HepG2 (cell line): Measurements from ENCODE around the gene SPG7. TPM values are rescaled to one million over a fixed set of nuclear protein-coding genes. Genes with fewer than 3 reads are reported as not detected.

Experiments used
- AGO2 ChIP-seq: fragments of 200-400 bp; formaldehyde crosslinking; optimal IDR thresholded peaks from 2 replicates; pipeline ENCODE3; 2017; ENCODE audit warnings: mild to moderate bottlenecking, low read depth, low read length, moderate library complexity
- ATM ChIP-seq: fragments of 450-650 bp; IDR thresholded peaks from 2 replicates; pipeline ENCODE4 v1.7.1; 2017; ENCODE audit warnings: mild to moderate bottlenecking, borderline replicate concordance
- BCL6 ChIP-seq: IDR thresholded peaks from 2 replicates; pipeline ENCODE4 v1.6.1; 2016; ENCODE audit warnings: missing genetic modification reagents, missing compliant biosample characterization
- BORCS8-MEF2B ChIP-seq: sonication (generic); formaldehyde crosslinking; IDR thresholded peaks from 2 replicates; pipeline ENCODE4 v1.8.0; 2022; ENCODE audit warnings: mild to moderate bottlenecking, missing genetic modification reagents
- CHD4 ChIP-seq: fragments of 200-600 bp; sonication (generic); IDR thresholded peaks from 2 replicates; pipeline ENCODE4 v1.7.0; 2017; ENCODE audit warnings: mild to moderate bottlenecking, low read length, borderline replicate concordance
- CSRNP1 ChIP-seq: sonication (generic); formaldehyde crosslinking; IDR thresholded peaks from 2 replicates; pipeline ENCODE4 v1.8.1; 2023; ENCODE audit warnings: mild to moderate bottlenecking, missing genetic modification reagents
- DNMT3B ChIP-seq: conservative IDR thresholded peaks from 2 replicates; pipeline ENCODE4 v1.6.1; 2016; ENCODE audit warnings: missing biosample characterization, control low read depth
- HBP1 ChIP-seq: IDR thresholded peaks from 2 replicates; pipeline ENCODE4 v1.6.1; 2016; ENCODE audit warnings: low read depth, control low read depth
- HCFC1 ChIP-seq: fragments of 150-350 bp; IDR thresholded peaks from 2 replicates; pipeline ENCODE4 v1.6.1; 2014; ENCODE audit warnings: low read depth, low read length
- MEF2D ChIP-seq: sonication (generic); formaldehyde crosslinking; IDR thresholded peaks from 2 replicates; pipeline ENCODE4 v1.5.1; 2020; ENCODE audit warnings: mild to moderate bottlenecking, missing genetic modification reagents
- TARDBP ChIP-seq: sonication (generic); formaldehyde crosslinking; IDR thresholded peaks from 2 replicates; pipeline ENCODE4 v1.8.0; 2022; ENCODE audit warnings: mild to moderate bottlenecking, missing genetic modification reagents
- ZBTB44 ChIP-seq: sonication (generic); formaldehyde crosslinking; IDR thresholded peaks from 2 replicates; pipeline ENCODE4 v1.4.0; 2020; ENCODE audit warnings: missing genetic modification reagents
- ZFP91 ChIP-seq: sonication (generic); formaldehyde crosslinking; IDR thresholded peaks from 2 replicates; pipeline ENCODE4 v1.9.0; 2022; ENCODE audit warnings: missing genetic modification reagents, mild to moderate bottlenecking, borderline replicate concordance
- ZNF281 ChIP-seq: sonication (generic); formaldehyde crosslinking; IDR thresholded peaks from 2 replicates; pipeline ENCODE4 v1.4.0; 2020; ENCODE audit warnings: missing genetic modification reagents, borderline replicate concordance
- polyA plus RNA-seq, 8 experiments: library from polyadenylated mRNA; depleted of rRNA in 3 of 8; stranded (reverse) in 7 of 8; unstranded in 1 of 8; fragments of >200 nt; fragmentation: Illumina TruSeq in 4 of 8; extraction: Trizol in 4 of 8; gene quantifications; 2 replicates each; pipeline versions ENCODE4 v1.2.1 to v1.2.3, GENCODE V29; 2011 to 2016; ENCODE audit warnings: low read depth in 4 of 8, missing spikeins in 1 of 8, mixed read lengths in 1 of 8; ENCODE audit not compliant: insufficient read depth in 1 of 8
- total RNA-seq, 5 experiments: library from RNA; depleted of rRNA; stranded (reverse); fragments of >200 nt; fragmentation: Illumina TruSeq; extraction: Trizol; gene quantifications; 2 replicates each; pipeline ENCODE4 v1.2.3, GENCODE V29; 2016; ENCODE audit warnings: low read depth in 1 of 5
- TF ChIP-seq, protein P1 (sequence below): sonication (generic); formaldehyde crosslinking; IDR thresholded peaks from 2 replicates; pipeline ENCODE4 v1.4.0; 2020; ENCODE audit warnings: missing genetic modification reagents

The SPG7 gene
- total and polyA plus RNA-seq, 2 of the 13 experiments (the other 11 are each of a cell fraction or from before 2014, with no cell fraction given), result 66.0 to 136 TPM

- TF ChIP-seq, protein P1, sequence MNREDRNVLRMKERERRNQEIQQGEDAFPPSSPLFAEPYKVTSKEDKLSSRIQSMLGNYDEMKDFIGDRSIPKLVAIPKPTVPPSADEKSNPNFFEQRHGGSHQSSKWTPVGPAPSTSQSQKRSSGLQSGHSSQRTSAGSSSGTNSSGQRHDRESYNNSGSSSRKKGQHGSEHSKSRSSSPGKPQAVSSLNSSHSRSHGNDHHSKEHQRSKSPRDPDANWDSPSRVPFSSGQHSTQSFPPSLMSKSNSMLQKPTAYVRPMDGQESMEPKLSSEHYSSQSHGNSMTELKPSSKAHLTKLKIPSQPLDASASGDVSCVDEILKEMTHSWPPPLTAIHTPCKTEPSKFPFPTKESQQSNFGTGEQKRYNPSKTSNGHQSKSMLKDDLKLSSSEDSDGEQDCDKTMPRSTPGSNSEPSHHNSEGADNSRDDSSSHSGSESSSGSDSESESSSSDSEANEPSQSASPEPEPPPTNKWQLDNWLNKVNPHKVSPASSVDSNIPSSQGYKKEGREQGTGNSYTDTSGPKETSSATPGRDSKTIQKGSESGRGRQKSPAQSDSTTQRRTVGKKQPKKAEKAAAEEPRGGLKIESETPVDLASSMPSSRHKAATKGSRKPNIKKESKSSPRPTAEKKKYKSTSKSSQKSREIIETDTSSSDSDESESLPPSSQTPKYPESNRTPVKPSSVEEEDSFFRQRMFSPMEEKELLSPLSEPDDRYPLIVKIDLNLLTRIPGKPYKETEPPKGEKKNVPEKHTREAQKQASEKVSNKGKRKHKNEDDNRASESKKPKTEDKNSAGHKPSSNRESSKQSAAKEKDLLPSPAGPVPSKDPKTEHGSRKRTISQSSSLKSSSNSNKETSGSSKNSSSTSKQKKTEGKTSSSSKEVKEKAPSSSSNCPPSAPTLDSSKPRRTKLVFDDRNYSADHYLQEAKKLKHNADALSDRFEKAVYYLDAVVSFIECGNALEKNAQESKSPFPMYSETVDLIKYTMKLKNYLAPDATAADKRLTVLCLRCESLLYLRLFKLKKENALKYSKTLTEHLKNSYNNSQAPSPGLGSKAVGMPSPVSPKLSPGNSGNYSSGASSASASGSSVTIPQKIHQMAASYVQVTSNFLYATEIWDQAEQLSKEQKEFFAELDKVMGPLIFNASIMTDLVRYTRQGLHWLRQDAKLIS (CRISPR knock-in tag), result no peak
- TF ChIP-seq BCL6 (CRISPR knock-in tag), result no peak
- no peak for TF ChIP-seq BORCS8-MEF2B
- TF ChIP-seq ZBTB44, result no peak
- TF ChIP-seq HBP1, result no peak
- no peak for TF ChIP-seq CSRNP1 (CRISPR knock-in tag)
- no peak for TF ChIP-seq AGO2
- no peak for TF ChIP-seq ZNF281
- no peak for TF ChIP-seq CHD4
- no peak for TF ChIP-seq ZFP91
- no peak for TF ChIP-seq TARDBP
- no peak for TF ChIP-seq DNMT3B (CRISPR knock-in tag)
- TF ChIP-seq ATM, result no peak
- no peak for TF ChIP-seq MEF2D (CRISPR knock-in tag)
- TF ChIP-seq HCFC1, result no peak
These were observed 5.9 kb upstream of the SPG7 start (continued) for GRCh38 chr16:89502081-89502843.
